Upper lobe of left lung (tissue), 6 donors: ENCODE results near the gene APAF1. TPM values are rescaled to one million over a fixed set of nuclear protein-coding genes. Genes with fewer than 3 reads are reported as not detected.
A peak's percentile ranks its signal among the peaks of the same experiment; 100 is the strongest.

Experiments used
- ATAC-seq, 2 donors: fragments of 200-7000 bp; cut with Tn5 transposase; one replicate each; pipeline ENCODE4 v1.9.1; 2022; ENCODE audit warnings: mild to moderate bottlenecking in 2 of 2, moderate library complexity in 2 of 2; ENCODE audit not compliant: low FRiP score in 2 of 2
- DNase-seq, 2 donors: peaks; one replicate each; pipeline ENCODE4 v3.0.0-alpha.2; 2019 to 2020
- H3K27ac ChIP-seq, 4 donors: fragments of 200-600 bp; sonication (generic); one replicate each; pipeline ENCODE4 v1.5.1; 2016 to 2019
- H3K27me3 ChIP-seq, 4 donors: fragments of 200-600 bp; sonication (generic); one replicate each; pipeline ENCODE4 v1.5.1; 2017 to 2019
- H3K36me3 ChIP-seq, 4 donors: fragments of 200-600 bp; sonication (generic); one replicate each; pipeline ENCODE4 v1.5.1; 2016 to 2019
- H3K4me1 ChIP-seq, 4 donors: fragments of 200-600 bp; sonication (generic); one replicate each; pipeline ENCODE4 v1.5.1; 2018 to 2019
- H3K4me3 ChIP-seq, 4 donors: fragments of 200-600 bp; sonication (generic); one replicate each; pipeline ENCODE4 v1.5.1; 2017 to 2019; ENCODE audit warnings: mild to moderate bottlenecking in 2 of 4, moderate library complexity in 1 of 4
- H3K9me3 ChIP-seq, 4 donors: fragments of 200-600 bp; sonication (generic); one replicate each; pipeline ENCODE4 v1.5.1; 2018 to 2019
- EP300 ChIP-seq, 4 donors: sonication (generic); formaldehyde crosslinking; IDR thresholded peaks; one replicate each; pipeline ENCODE4 v1.5.1; 2017; ENCODE audit warnings: antibody characterized with exemption in 4 of 4, control low read depth in 2 of 4
- POLR2A ChIP-seq, 4 donors: fragments of 450-650 bp; IDR thresholded peaks; one replicate each; pipeline ENCODE4 v1.5.1; 2016 to 2017; ENCODE audit warnings: antibody characterized with exemption in 4 of 4, mild to moderate bottlenecking in 2 of 4
- POLR2AphosphoS5 ChIP-seq, 2 donors: sonication (generic); formaldehyde crosslinking; IDR thresholded peaks; one replicate each; pipeline ENCODE4 v1.5.1; 2017; ENCODE audit warnings: antibody characterized with exemption in 2 of 2
- WGBS, 2 donors: methylation state at CpG; one replicate each; pipeline ENCODE4 v1.1.5; 2017 to 2018; 5-methylcytosine and 5-hydroxymethylcytosine counted together
- total RNA-seq, 6 donors: library from RNA; depleted of rRNA in 4 of 6; stranded (reverse); fragments of >200 nt in 4 of 6; gene quantifications; one replicate each; pipeline versions ENCODE4 v1.1.0 to v1.2.1, GENCODE V29; 2016 to 2021
- TF ChIP-seq, protein P1 (sequence below), 6 experiments: fragments of 450-650 bp in 4 of 6; fragments of 200-600 bp in 2 of 6; sonication (generic) in 2 of 6; IDR thresholded peaks; one replicate each; pipeline ENCODE4 v1.5.1; 2016 to 2019; ENCODE audit warnings: antibody characterized with exemption in 6 of 6
- donor health status: DM: no; HTN: no; CAD: no; lungs with moderate emphysema.
- donor health status: DM: no; HTN: yes; CAD: no; lungs with severe emphysema.

APAF1 gene
- total RNA-seq, 6 donors from 2014 or later, result 11.1 to 25.9 (median 17.7) TPM

DNA sequence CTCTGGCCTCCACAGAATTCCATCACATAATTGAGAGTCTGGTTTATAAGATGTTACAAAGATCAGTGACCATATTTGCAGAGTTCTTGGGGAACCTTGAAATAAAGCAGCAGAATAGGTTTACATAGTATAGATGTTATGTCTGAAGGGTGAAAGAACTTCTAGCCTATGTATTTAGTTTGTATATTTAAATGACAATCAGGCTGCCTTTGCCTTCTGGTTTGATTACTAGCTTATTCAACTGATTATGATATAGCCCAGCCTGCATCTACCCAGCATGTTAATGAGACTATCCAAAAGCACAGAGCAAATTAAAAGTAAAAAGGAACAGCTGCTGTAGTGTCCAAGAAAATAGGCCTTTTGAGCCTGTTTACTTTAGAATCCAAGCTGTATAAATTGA is 85.3 kb downstream of the APAF1 start:
- ATAC-seq, result no peak

DNA sequence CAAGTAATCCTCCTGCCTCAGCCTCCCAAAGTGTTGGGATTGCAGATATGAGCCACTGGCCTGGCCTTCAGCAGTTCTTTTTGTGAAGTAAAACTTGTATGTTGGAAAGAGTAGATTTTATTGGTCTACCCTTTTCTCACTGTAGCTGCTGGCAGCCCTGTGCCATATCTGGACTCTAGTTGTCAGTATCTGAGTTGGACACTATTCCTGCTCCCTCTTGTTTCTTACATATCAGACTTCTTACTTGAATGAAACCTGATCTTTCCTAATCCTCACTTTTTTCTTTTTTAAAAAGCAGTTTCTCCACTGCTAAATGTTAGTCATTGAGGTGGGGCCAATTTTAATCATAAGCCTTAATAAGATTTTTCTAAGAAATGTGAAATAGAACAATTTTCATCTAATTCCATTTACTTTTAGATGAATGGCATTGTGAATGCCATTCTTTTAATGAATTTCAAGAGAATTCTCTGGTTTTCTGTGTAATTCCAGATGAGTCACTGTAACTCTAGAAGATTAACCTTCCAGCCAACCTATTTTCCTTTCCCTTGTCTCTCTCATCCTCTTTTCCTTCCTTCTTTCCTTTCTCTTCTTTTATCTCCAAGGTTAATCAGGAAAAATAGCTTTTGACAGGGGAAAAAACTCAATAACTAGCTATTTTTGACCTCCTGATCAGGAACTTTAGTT is 88.7 kb downstream of the APAF1 start:
- no peak for ATAC-seq
- Histone ChIP-seq H3K27me3 (no peaks in the 10 kb centered on the region), H3K4me3 (no peak overlapping the region), H3K9me3 (no peaks in the 10 kb centered on the region), H3K36me3 (peaks cover 10 to 65% (median 35%) of the 10 kb centered on the region in 4 donors), H3K4me1 (no peaks in the 10 kb centered on the region), H3K27ac (no peak overlapping the region)
- TF ChIP-seq EP300 (IDR thresholded peaks at IDR 0.05) (no peak), POLR2A (IDR thresholded peaks at IDR 0.05) (no peak), POLR2AphosphoS5 (IDR thresholded peaks at IDR 0.05) (no peak)
- TF ChIP-seq, protein P1, sequence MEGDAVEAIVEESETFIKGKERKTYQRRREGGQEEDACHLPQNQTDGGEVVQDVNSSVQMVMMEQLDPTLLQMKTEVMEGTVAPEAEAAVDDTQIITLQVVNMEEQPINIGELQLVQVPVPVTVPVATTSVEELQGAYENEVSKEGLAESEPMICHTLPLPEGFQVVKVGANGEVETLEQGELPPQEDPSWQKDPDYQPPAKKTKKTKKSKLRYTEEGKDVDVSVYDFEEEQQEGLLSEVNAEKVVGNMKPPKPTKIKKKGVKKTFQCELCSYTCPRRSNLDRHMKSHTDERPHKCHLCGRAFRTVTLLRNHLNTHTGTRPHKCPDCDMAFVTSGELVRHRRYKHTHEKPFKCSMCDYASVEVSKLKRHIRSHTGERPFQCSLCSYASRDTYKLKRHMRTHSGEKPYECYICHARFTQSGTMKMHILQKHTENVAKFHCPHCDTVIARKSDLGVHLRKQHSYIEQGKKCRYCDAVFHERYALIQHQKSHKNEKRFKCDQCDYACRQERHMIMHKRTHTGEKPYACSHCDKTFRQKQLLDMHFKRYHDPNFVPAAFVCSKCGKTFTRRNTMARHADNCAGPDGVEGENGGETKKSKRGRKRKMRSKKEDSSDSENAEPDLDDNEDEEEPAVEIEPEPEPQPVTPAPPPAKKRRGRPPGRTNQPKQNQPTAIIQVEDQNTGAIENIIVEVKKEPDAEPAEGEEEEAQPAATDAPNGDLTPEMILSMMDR (IDR thresholded peaks at IDR 0.05), result no peak
- no peak for DNase-seq

More for the DNA sequence above, 85.3 kb downstream of the APAF1 start:
- H3K4me3 ChIP-seq, result no peak overlapping the region
- DNase-seq, result no peak
- H3K27me3 ChIP-seq, result no peaks in the 10 kb centered on the region
- H3K9me3 ChIP-seq, result no peaks in the 10 kb centered on the region
- H3K36me3 ChIP-seq, result peaks cover 26 to 91% (median 51%) of the 10 kb centered on the region in 4 donors
- H3K4me1 ChIP-seq, result no peaks in the 10 kb centered on the region
- TF ChIP-seq POLR2A (IDR thresholded peaks at IDR 0.05), result no peak
- TF ChIP-seq EP300 (IDR thresholded peaks at IDR 0.05), result no peak
- no peak for TF ChIP-seq POLR2AphosphoS5 (IDR thresholded peaks at IDR 0.05)
- H3K27ac ChIP-seq, result no peak overlapping the region

DNA sequence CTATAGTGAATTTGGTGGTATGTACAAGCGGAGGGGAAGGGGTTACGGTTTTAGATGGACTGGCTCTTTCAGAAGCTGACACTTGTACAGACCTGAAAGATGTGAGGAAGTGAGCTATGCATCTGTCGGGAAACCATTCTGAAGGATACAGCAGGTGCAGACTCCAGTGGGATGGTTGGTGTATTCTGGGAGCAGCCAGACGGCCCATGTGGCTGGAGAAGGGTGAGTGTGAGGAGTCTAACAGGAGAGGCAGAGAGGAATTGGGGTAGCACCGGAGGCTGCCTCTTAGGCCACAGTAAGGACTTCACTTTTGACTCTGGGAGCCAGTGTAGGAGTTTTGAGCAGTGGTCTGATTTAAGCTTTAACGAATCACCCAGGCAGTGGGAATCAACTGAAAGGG is 90.7 kb downstream of the APAF1 start:
- Histone ChIP-seq H3K27me3 (no peaks in the 10 kb centered on the region), H3K4me3 (no peak overlapping the region), H3K36me3 (peaks cover 3 to 48% (median 24%) of the 10 kb centered on the region in 4 donors), H3K27ac (no peak overlapping the region), H3K4me1 (no peaks in the 10 kb centered on the region), H3K9me3 (no peaks in the 10 kb centered on the region)
- TF ChIP-seq, protein P1 (IDR thresholded peaks at IDR 0.05), result no peak
- no peak for ATAC-seq
- 93 to 96% methylated on average over 6 of the region's 6 CpGs for WGBS, 2 donors
- DNase-seq, result no peak

DNA sequence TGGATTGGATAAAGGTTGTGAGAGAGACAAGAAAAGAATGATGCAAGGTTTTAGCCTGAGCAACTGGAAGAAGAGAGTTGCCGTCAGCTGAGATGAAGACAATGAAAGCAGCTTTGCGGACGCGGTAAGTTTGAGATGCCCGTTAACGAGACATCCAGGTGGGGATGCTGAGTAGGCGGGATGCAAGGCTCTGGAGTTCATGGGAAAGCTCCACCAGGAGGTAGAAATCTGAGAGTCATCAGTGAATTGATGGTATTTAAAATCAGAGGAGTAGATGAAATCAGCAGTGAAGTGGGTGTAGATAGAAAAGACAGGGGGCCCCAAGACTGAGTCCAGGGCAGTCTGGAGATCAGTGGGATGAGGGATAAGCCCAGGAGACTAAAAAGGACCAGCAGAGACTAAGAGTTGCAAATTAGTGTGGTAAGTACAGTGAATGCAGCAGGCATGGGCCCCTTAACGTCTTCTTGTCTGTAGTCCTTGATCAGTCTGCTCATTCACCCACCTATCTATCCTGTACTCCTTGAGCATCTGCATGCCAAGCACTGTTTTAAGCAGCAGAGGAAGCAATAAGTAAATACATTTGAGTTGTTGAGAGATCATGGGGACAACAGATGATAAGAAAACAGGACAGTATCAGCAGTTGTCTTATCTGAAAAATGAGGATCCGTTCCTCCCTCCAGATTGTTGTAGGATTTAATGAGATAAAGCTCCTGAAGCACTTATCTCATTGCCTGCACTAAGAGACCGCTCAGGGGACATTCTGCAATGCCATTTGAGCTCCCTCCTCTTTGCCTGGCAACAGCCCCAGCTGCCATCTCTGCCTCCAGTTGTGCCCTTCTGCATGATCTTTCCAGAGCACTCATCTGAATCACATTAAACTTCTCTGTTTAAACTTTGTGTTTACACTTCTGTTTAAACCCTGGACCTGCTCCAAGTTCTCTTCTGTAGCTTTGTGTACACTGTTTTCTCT is 91.5 kb downstream of the APAF1 start:
- DNase-seq (no peak), ATAC-seq (peak in 1 of 2 donors; percentile 27)
- 79 to 83% methylated on average over 10 of the region's 10 CpGs for WGBS, 2 donors
- H3K4me1 ChIP-seq, result no peaks in the 10 kb centered on the region
- no peaks in the 10 kb centered on the region for H3K27me3 ChIP-seq
- peaks cover 3 to 41% (median 18%) of the 10 kb centered on the region in 4 donors for H3K36me3 ChIP-seq
- H3K27ac ChIP-seq, result no peak overlapping the region
- TF ChIP-seq EP300 (IDR thresholded peaks at IDR 0.05), result no peak
- no peak for TF ChIP-seq POLR2A (IDR thresholded peaks at IDR 0.05)
- TF ChIP-seq, protein P1 (IDR thresholded peaks at IDR 0.05), result no peak
- no peak for TF ChIP-seq POLR2AphosphoS5 (IDR thresholded peaks at IDR 0.05)
- H3K4me3 ChIP-seq, result no peak overlapping the region
- no peaks in the 10 kb centered on the region for H3K9me3 ChIP-seq

DNA sequence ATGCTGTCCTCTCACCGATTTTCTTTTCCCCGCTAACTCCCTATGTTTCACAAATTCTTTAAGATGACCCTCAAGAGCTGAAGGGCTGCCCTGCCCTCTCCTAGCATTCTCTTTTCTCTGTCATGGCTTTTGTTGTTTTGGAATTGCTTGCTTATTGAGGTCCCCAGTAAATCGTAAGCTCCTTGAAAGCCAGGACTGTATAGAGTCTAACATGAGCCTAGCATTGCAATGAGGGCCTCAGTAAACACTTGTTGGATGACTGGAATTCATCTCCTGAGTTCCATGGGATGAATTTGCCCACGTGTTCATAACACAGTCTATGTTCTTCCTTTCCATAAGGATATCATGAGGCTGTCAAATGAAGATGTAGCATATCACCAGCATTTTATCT is 92.2 kb downstream of the APAF1 start:
- no peak for ATAC-seq
- H3K27ac ChIP-seq, result no peak overlapping the region
- no peak overlapping the region for H3K4me3 ChIP-seq
- no peaks in the 10 kb centered on the region for H3K27me3 ChIP-seq
- DNase-seq, result no peak
- 61 to 70% methylated on average over 4 of the region's 4 CpGs for WGBS, 2 donors
- H3K4me1 ChIP-seq, result no peaks in the 10 kb centered on the region
- TF ChIP-seq, protein P1 (IDR thresholded peaks at IDR 0.05), result no peak
- peaks cover 1 to 34% (median 13%) of the 10 kb centered on the region in 4 donors for H3K36me3 ChIP-seq
- H3K9me3 ChIP-seq, result no peaks in the 10 kb centered on the region
